Fibroblast of skin of right biceps (primary cell): ENCODE measurements around the gene NAALADL2.
"Not testable (repeated sequence)": the region's sequence is repeated elsewhere in the genome, so short reads cannot be mapped to it uniquely, and the experiment has no call there.

Experiments used
- DNase-seq: peaks from one replicate; pipeline ENCODE4 v3.0.0-alpha.2; 2013

Gene NAALADL2

DNA sequence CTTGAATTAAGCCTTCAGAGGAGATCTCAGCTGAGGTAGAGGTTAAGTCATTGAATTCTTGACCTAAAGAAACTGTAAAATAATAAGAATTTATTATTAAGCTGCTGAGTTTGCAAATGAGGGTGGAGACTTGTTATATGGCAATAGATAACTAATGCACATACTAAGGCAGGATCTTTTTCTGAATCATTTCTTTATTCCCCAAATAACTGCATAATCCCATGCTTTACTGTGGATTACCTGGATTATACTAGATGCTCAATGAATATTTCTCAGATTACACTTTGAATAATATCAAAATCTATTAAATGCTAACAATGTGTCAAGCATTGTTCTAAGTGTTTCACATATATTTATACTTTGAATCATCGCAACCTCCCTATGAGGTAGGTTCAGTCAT, 532.5 kb downstream of the NAALADL2 start:
- DNase-seq: no peak

DNA sequence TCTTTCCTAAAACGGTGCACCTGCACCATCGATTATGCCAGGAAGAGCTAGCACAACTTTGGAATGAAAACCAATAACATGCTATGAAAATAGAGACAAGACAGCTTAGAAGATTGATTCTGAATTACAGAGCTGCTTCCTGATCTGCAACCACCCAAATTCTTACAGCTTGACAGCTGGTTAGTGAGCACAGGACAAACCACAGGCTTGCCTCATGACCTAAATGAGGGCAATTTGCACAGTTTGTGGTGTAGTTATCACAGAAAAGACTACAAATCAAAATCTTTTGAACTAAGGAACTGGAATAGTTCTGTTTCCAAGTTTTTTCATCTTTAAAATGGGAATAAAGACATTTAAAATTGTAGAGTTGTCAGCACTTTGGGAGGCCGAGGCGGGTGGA, 533.5 kb downstream of the NAALADL2 start:
- peak; percentile 62 for DNase-seq

DNA sequence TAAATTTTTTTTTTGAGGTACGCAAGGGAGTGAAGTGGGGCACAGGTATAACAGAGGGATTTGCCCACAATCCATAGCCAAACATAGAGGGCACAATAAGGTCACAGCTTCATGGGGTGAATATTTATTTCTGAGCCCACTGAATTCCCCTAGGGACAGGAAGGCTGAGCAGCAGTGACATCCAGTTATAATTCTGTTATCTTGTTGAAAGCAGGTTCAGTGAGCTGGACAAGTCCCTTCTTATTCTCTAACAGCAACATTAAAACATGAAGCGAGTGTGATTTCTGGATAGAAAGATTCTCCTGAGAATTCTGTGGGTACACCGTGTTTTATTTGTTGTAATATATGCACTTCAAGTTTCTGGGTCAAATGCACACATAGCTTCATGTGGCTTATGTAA, 538.2 kb downstream of the NAALADL2 start:
- DNase-seq: no peak

DNA sequence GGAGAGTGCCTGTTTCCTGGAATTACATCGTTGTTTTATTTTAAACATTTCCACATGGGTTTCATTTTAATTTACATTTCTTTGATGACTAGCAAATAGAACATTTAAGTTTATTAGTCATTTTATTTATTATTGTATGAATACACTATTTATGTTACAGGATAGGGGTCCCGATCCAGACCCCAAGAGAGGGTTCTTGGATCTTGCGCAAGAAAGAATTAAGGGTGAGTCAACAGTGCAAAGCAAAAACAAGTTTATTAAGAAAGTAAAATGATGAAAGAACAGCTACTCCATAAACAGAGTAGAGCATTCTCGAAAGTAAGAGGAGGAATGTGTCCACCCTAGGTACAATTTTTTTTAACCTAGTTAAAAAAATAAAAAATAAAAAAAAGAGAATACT, 539.5 kb downstream of the NAALADL2 start:
- DNase-seq: peak; percentile 64

DNA sequence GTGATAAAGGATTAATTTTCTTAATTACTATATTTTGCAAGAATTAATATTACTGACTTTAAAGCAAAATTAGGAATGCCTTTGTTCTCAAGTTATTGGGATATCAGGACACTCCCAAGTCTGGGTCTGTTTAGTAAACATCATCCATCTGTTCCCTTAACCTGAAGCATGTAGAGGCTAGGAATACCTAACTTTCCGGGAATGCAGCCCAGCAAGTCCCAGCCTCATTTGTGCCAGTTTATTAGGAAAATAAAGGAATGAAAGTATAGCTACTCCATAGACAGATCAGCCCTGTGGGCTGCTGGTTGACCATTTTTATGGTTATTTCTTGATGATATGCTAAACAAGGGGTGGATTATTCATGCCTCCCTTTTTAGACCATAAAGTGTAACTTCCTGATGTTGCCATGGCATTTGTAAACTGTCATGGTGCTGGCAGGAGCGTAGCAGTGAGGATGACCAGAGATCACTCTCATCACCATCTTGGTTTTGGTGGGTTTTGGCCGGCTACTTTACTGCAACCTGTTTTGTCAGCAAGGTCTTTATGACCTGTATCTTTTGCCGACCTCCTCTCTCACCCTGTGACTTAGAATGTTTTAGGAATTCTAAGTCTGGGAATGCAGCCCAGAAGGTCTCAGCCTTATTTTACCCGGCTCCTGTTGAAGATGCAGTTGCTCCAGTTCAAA, 540.2 kb downstream of the NAALADL2 start:
- no peak for DNase-seq

DNA sequence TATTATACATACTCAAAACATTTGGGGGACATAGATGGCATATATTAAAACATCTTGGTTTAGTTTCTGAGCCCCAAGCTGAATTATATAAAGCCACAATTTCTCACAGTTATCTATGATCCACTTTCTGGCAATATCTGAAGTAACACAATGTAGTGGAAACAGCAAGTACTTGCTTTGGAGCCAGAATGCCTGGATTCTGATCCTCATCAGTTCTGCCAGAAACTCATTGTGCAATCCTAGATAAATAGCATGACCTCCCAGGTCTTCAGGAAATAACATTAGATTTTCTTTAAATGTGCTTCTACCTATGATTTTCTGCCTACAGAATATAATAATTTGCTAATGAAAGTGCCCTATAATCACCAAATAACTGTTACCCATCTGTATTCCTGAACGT, 544.9 kb downstream of the NAALADL2 start:
- DNase-seq: peak; percentile 40

DNA sequence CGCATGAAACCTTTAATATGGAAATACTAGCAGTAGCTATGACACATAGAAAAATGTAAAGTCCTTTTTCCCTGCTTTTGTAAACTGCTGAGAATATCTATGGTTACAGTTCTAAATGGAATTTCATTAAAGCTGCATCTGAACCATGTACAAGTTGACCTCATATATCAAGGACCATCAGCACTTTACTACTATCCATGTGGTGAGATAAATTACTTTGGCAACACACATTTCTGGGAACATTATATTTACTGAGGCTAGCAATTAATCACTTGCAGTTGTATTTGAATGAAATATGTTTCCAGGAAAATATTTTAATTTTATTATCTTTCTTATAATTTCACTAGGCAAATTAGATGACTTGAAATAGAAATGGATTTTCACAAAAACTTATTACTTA, 545.5 kb downstream of the NAALADL2 start:
- peak; percentile 67 for DNase-seq

DNA sequence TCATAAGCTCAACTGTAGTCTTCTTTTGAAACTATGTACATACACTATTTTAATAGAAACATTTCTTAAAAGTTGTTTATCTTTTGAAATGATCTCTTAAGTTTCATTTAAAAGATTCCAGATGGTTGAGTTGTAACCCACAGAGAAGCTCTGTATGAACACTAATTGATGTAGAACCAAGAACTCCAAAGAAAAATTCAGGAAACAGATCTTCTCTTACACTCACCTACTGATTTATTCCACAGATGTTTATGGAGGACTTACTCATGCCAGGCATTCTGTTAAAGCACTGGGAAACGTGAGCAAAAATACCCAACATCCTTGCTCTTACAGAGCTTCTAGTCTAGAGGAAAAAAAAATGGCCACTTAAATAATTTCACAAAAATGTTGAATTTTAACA, 551.1 kb downstream of the NAALADL2 start:
- DNase-seq: peak; percentile 76

DNA sequence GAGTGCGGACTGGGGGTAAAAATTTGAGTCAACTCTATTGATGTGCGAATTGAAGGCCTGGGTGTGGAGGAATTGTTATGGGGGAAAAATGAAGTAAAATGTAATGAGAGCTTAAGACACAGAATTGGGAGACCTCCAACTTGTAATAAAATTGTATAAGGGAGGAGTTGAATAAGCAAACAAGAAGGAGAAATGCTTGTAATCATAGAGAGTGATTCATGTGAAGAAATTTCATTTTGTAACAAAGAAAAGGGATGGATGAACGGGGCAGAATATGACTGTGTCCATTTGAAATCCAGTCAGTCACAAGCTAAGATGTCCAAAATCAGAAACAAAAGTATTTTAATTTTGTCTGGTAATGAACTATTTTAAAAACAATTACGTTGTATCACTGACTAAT, 552.3 kb downstream of the NAALADL2 start:
- peak; percentile 34 for DNase-seq

DNA sequence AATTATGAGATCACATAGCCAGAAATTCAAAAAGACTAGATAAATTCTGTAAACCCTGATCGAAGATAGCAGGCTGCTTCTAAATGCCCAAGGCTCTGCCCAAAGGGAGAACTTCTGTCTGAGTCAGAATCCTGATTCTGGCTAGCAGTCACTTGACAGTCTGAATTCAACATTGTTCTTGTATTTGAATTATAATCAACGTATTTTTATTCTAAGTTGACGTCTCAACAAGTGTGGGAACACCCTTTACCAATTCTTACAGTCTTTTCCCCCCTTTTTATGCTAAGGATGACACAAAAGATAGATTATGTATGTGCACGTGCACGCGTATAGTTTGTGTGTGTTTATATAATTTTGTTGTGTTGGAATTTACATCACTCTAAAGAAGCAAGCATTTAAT, 552.8 kb downstream of the NAALADL2 start:
- DNase-seq: no peak

DNA sequence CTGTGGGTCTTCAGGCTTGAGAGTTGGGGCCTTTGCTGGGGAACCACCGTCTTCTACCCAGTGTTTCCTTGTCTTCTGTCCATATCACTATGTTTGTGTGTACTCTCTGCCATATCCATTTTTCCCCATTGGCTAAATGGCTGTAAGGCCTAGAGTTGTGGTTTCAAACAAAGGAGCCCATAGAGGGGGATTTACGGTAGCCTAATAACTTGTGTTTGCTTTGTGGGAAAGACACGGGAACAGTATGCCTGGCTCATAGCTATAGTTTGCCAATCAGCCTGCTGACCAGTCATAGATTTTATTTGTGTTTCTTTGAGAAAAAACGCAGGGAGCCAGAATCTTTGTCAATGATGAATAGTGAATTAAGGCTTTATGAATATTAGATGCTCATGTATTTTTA, 554.8 kb downstream of the NAALADL2 start:
- DNase-seq: no peak

DNA sequence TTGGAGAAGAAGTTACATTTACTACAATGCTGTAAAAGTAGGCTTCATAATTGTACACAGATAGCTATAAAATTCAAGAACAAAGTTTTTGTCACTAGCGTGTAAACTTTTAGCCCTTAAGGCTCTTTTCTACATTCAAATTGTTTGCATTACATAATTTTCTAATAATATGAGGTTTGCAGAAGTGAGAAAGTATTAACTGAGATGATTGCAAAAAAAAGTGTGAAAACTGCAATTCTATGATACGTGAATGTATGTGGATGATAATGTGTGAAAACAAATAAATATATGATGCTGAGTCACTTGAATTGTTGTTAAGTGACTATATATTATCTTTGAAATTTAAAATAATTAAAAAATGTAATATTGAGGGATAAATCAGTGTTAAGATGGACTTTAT, 557.5 kb downstream of the NAALADL2 start:
- DNase-seq: no peak

DNA sequence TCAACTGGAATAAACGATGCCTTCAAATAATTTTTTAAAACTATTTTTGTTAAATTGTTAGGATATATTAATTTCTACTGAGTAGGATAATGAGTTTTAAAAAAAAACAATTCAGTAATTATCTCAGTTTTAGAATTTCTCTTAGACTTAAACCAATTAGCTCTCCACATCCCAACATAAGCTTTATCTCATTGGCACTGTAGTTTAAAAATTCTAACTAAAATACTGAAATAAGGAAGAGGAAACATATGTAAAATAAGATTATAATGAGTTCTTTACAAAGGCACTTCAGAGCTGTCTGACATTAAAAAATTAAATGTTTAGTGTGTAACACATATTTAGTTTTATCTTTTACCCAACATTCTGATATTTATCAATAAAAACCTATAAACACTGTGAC, 558.3 kb downstream of the NAALADL2 start:
- no peak for DNase-seq

DNA sequence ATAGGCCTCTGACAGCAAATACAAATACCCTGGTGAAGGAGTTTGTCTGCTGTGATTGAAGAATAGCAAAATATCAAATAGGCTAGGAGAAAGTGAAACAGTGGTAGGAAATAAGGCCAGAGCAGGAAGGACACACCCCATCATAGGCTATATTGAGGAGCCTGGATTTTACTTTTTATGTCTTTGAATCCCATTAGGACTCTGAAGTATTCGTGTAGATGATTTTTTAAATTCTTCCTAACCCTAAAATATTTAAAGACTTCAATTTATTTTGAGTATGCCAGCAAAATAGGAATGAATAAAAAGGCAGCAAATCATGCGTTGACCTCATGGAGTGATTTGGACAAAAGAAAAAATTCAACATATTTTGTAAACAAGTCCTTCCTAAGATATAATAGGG, 562.8 kb downstream of the NAALADL2 start:
- DNase-seq: peak; percentile 29

DNA sequence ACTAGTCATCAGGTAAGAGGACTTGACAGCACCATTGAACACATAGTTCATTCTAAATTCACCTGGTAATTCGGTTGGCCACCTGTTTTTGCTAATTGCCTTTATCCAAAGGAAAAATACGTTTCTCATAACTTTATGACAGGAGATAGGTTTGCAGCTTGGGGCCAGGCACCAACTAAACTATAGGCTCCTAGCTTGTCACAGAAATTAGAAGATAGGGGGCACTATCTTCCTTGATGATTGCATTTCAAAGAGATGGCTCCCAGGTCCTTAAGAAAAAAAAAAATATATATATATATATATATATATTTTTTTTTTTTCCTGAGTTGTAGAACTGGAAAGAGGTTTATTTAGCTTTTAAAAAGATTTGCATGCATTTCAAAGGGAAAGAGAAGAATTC, 563.6 kb downstream of the NAALADL2 start:
- DNase-seq: no peak

DNA sequence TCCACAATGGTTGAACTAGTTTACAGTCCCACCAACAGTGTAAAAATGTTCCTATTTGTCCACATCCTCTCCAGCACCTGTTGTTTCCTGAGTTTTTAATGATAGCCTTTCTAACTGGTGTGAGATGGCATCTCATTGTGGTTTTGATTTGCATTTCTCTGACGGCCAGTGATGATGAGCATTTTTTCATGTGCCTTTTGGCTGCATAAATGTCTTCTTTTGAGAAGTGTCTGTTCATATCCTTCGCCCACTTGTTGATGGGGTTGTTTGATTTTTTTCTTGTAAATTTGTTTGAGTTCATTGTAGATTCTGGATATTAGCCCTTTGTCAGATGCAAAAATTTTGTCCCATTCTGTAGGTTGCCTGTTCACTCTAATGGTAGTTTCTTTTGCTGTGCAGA, 564.7 kb downstream of the NAALADL2 start:
- DNase-seq: not testable (repeated sequence)

DNA sequence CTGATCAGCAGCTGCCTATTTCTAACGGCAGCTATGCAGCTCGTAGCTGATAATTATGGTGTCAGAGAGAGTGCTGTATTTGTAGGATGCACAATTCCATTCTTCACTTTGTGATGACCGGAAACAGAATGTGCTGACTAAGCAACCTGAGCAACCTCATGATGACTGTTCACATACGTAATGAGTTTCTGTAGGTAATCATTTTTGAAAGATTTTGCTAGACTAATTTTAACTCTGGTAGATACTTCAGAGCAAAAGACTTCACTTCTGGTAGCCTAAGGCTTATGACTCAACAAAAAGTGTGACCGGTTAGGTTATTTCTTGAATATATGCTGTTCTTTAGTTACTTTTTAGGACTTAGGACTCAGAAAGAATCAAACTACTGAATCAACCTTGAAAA, 567.7 kb downstream of the NAALADL2 start:
- peak; percentile 21 for DNase-seq

DNA sequence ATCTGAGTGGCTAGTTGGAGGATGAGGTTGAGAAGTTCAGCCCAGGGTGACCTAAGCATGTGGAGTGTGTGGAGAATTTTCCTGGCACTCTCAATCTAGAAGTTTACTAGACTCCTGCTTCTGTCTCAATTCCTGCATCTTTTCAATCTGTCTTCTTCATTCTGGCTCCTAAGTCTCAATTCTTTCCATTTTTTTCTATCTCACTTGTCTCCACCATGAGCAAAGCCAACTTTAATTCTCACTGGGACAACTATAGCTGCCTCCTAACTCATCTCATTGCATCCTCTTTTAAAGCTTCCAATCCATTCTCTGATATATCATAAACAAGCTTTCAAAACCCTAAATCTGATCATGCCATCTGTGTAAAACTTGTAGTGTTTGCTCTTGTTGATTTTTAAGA, 569.3 kb downstream of the NAALADL2 start:
- no peak for DNase-seq

DNA sequence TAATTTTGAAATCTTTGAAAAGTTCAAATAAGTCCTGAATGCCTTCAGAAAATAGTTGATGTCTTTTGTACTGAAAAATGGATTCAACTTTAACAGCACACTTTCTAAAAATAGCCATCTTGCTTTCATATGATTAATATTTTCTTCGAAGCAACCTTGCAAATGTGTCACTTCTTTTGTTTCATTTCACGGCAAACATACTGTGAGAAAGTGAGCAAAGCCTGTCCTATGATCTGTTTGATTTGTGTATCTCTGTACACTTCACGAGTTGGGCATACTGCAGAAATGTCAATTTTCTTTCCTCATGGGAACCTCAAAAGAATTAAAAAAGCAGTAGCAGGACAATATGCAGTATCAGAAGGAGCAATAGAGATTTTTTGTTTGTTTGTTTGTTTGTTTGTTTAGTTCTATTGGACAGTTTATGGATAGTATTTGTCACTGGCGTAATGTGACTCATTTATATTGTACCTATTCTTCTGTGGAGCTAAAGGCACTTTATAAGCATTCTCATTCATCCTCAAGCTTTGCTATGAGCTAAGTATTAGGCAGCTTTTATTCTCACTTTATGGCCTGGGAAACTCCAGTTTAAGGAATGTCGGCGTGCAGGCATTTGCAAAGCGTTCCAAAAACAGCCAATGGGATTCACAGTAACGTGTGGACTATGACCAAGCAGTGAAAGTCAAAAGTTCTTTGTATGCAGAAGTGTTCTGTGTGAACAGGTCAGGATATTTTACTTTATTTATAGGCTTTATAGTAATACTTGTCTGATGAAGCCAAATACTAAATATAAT, 572.0 kb downstream of the NAALADL2 start:
- peak; percentile 44 for DNase-seq

DNA sequence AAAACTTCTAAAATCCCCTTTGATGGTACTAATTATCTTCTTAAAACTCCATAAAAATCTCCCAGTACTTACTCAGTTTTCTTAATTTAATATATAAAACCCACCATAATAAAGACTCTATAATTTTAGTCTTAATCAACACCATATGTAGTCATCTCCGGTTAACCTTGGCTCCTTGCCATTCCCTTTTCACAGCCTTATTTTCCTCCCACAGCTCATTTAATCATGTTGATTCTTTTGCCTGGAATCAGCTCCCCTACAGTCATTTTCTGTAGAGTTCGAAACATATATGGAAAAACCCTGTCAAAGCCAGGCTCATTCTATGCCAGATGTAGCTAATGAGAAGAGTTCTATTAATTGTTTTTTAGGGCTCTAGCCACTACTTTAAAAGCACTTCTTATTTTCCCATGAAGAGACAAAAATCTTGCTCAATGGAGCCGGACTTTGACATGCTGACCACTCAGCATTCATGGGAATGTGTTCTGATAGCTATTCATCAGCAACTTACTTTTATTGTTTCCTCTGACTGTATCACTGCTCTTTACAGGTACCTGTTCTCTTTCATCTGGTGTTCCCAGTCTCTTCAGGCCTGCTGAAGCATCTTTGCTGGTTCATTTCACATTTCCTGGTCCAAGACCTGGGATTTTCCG, 573.4 kb downstream of the NAALADL2 start:
- peak; percentile 91 for DNase-seq

DNA sequence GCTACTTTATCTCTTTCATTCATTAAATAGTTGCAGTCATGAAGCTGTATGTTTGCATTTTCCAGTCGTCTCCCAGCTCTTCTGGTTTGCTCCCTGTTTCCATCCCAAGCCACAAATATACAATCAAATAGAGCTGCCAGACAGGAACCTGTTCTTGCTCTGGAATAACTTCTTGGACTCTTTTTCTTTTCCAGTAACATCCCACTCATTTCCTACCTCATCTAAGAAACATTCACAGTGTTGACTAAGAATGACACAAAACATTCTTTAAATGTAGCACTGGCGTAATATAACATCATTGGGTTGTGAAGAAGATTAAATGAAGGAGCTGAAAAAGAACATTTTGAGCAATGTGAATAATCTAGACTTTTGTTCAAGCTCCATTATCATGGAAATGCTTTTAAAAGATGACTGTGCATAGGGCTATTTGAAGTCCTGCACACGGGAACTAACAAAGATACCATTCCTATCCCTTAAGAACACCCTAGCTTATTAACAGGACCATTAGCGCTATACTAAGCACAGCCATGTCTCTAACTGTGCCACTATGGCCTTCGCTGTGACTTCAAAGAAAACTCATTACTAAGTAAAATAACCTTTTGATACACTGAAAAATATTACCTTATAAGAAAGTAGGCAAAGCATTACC, 574.0 kb downstream of the NAALADL2 start:
- DNase-seq: peak; percentile 87

DNA sequence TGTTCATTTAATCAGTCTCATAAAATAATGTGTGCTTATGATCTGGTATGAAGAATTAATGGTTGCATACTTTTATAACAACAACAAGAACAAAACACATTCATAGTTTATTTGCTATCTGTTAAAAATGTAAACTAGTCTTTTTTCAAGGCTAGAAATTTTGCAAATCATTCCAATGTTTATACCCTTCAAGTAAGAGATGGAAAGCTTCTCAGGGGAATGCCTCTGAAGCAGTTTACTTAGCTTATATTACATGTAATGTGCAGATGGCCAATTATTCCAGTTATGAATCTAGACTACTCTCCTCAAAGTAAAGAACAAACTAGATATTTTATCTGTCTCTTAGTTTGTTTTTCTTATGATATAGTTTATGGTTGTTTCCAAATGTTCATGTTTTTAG, 575.4 kb downstream of the NAALADL2 start:
- no peak for DNase-seq

DNA sequence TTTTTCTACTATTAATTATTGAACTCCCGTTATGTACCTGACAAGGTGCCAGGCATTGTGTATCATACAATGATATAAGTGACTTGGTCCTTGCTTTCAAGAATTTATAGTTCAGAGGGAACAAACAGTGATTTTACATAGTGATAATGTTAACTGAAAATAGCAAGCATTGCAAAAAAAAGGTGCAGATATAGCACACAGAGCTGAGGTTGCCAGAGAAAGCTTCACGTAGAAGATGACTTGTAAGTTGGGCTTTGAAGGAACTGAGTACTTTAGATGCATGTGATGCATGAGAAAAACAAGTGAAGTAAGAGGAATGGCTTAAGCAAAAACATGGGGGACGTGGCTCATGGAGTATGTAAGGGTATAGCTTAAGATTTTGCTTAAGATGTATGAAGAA, 584.5 kb downstream of the NAALADL2 start:
- no peak for DNase-seq

DNA sequence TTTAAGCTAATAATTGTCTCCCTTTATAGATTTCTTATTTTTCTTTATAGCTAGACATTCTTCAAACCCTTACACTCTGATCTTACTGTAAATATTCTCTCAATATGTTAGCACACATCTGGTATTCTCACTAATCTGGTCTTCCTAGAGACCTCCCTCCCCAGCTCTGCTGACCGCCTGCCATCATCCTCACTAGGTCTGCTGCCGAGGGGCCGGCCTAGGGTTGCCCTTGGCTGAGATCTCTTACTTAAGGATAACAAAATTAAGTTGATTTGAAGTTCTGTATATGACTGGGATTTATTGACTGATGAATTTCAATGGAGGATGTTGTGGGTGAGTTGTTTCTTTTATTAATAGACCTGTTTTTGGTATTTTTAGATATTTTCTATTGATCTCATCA, 586.6 kb downstream of the NAALADL2 start:
- DNase-seq: no peak
